Measurements from ENCODE around the gene RAB29. TPM values are rescaled to one million over a fixed set of nuclear protein-coding genes. Genes with fewer than 3 reads are reported as not detected.

RAB29 gene
- total RNA-seq, 4 donors from 2014 or later = 9.7 to 15.4 (median 12.1) TPM

- under 1% methylated on average over 25 of the region's 25 CpGs for WGBS
- H3K9me3 ChIP-seq = no peaks in the 10 kb centered on the region
- peak; percentile 87 to 89 for DNase-seq (ENCODE audit: low spot score in 2 of 2)
- H3K4me3 ChIP-seq = peak overlapping the region; percentile 94
- no peaks in the 10 kb centered on the region for H3K36me3 ChIP-seq
- H3K4me1 ChIP-seq = peaks cover 45% of the 10 kb centered on the region
- H3K27ac ChIP-seq = peak overlapping the region; percentile 100
- H3K27me3 ChIP-seq = no peaks in the 10 kb centered on the region
- TF ChIP-seq CTCF (IDR thresholded peaks at IDR 0.05) (no peak), POLR2A (IDR thresholded peaks at IDR 0.05) (no peak), EP300 (IDR thresholded peaks at IDR 0.05) (no peak), POLR2AphosphoS5 (IDR thresholded peaks at IDR 0.05) (no peak)
Measured at GRCh38 chr1:205748403-205749233, 26.7 kb downstream of the RAB29 start.

- no peak for DNase-seq (ENCODE audit: low spot score in 2 of 2)
- TF ChIP-seq CTCF (IDR thresholded peaks at IDR 0.05) = no peak
- no peak for TF ChIP-seq POLR2AphosphoS5 (IDR thresholded peaks at IDR 0.05)
- no peak for TF ChIP-seq EP300 (IDR thresholded peaks at IDR 0.05)
- no peak for TF ChIP-seq POLR2A (IDR thresholded peaks at IDR 0.05)
- Histone ChIP-seq H3K36me3 (no peaks in the 10 kb centered on the region), H3K4me1 (peaks cover 53% of the 10 kb centered on the region), H3K27ac (no peak overlapping the region), H3K9me3 (no peaks in the 10 kb centered on the region), H3K4me3 (peak overlapping the region; percentile 94), H3K27me3 (no peaks in the 10 kb centered on the region)
- 47% methylated on average over 5 of the region's 5 CpGs for WGBS
Measured at GRCh38 chr1:205746757-205747412, 28.4 kb downstream of the RAB29 start.

GRCh38 chr1:205744403-205744802, 30.9 kb downstream of the RAB29 start:
- TF ChIP-seq CTCF (IDR thresholded peaks at IDR 0.05) (no peak), POLR2AphosphoS5 (IDR thresholded peaks at IDR 0.05) (no peak), EP300 (IDR thresholded peaks at IDR 0.05) (no peak), POLR2A (IDR thresholded peaks at IDR 0.05) (no peak)
- 94% methylated on average over 8 of the region's 8 CpGs for WGBS
- H3K27me3 ChIP-seq = no peaks in the 10 kb centered on the region
- DNase-seq (ENCODE audit: low spot score in 2 of 2) = no peak
- no peak overlapping the region for H3K4me3 ChIP-seq
- no peaks in the 10 kb centered on the region for H3K36me3 ChIP-seq
- H3K9me3 ChIP-seq = no peaks in the 10 kb centered on the region
- H3K4me1 ChIP-seq = peaks cover 57% of the 10 kb centered on the region
- H3K27ac ChIP-seq = no peak overlapping the region

- WGBS = 62% methylated on average over 4 of the region's 4 CpGs
- peak overlapping the region; percentile 16 for H3K27ac ChIP-seq
- no peaks in the 10 kb centered on the region for H3K9me3 ChIP-seq
- DNase-seq (ENCODE audit: low spot score in 2 of 2) = no peak
- H3K4me1 ChIP-seq = peaks cover 57% of the 10 kb centered on the region
- no peak overlapping the region for H3K4me3 ChIP-seq
- no peaks in the 10 kb centered on the region for H3K36me3 ChIP-seq
- TF ChIP-seq CTCF (IDR thresholded peaks at IDR 0.05) (no peak), POLR2AphosphoS5 (IDR thresholded peaks at IDR 0.05) (no peak), POLR2A (IDR thresholded peaks at IDR 0.05) (no peak), EP300 (IDR thresholded peaks at IDR 0.05) (no peak)
- H3K27me3 ChIP-seq = no peaks in the 10 kb centered on the region
Measured at GRCh38 chr1:205743977-205744376, 31.3 kb downstream of the RAB29 start.

- no peaks in the 10 kb centered on the region for H3K27me3 ChIP-seq
- H3K36me3 ChIP-seq = peaks cover 6% of the 10 kb centered on the region
- H3K27ac ChIP-seq = no peak overlapping the region
- no peak for TF ChIP-seq POLR2A (IDR thresholded peaks at IDR 0.05)
- no peak for TF ChIP-seq EP300 (IDR thresholded peaks at IDR 0.05)
- TF ChIP-seq POLR2AphosphoS5 (IDR thresholded peaks at IDR 0.05) = no peak
- TF ChIP-seq CTCF (IDR thresholded peaks at IDR 0.05) = no peak
- H3K9me3 ChIP-seq = no peaks in the 10 kb centered on the region
- no peak overlapping the region for H3K4me3 ChIP-seq
- 45% methylated on average over 1 of the region's 1 CpG for WGBS
- DNase-seq (ENCODE audit: low spot score in 2 of 2) = no peak
- peaks cover 38% of the 10 kb centered on the region for H3K4me1 ChIP-seq
Measured at GRCh38 chr1:205741681-205742080, 33.6 kb downstream of the RAB29 start.

Measured in suprapubic skin (tissue), 4 donors.